Mesothelial cell of epicardium (in vitro differentiated cells): ENCODE results near the gene SEMA3F. TPM values are rescaled to one million over a fixed set of nuclear protein-coding genes. Genes with fewer than 3 reads are reported as not detected.

Experiments used
- DNase-seq, 2 experiments: peaks; one replicate each; pipeline ENCODE4 v3.0.0; 2021; ENCODE audit warnings: low spot score in 2 of 2; ENCODE audit not compliant: unreplicated experiment in 2 of 2
- H3K27ac Mint-ChIP-seq: 2 replicates; pipeline ENCODE4 v1.8.0; 2021; ENCODE audit warnings: mixed read lengths
- H3K27me3 Mint-ChIP-seq: 2 replicates; pipeline ENCODE4 v1.8.0; 2021; ENCODE audit warnings: low read depth, mixed read lengths
- H3K36me3 Mint-ChIP-seq: 2 replicates; pipeline ENCODE4 v1.8.0; 2021; ENCODE audit warnings: mixed read lengths
- H3K4me1 Mint-ChIP-seq: 2 replicates; pipeline ENCODE4 v1.8.0; 2021; ENCODE audit warnings: mixed read lengths
- H3K4me3 Mint-ChIP-seq: 2 replicates; pipeline ENCODE4 v1.8.0; 2021; ENCODE audit warnings: mild to moderate bottlenecking, moderate library complexity, mixed read lengths
- H3K9me3 Mint-ChIP-seq: 2 replicates; pipeline ENCODE4 v1.8.0; 2021; ENCODE audit warnings: mixed read lengths
- CTCF ChIP-seq: fragments of 200-600 bp; sonication (generic); IDR thresholded peaks from one replicate; pipeline ENCODE4 v1.5.0; 2021; ENCODE audit warnings: antibody characterized with exemption; ENCODE audit not compliant: unreplicated experiment
- total RNA-seq: library from RNA; stranded (reverse); gene quantifications from 3 replicates; pipeline ENCODE4 v1.2.1, GENCODE V29; 2021

The SEMA3F gene
- total RNA-seq, 1 donor from 2014 or later = 99.1 TPM

- H3K36me3 Mint-ChIP-seq = no peaks in the 10 kb centered on the region
- no peak overlapping the region for H3K27ac Mint-ChIP-seq
- no peak for TF ChIP-seq CTCF
- H3K27me3 Mint-ChIP-seq = no peaks in the 10 kb centered on the region
- DNase-seq = no peak
- peaks cover 44% of the 10 kb centered on the region for H3K4me1 Mint-ChIP-seq
- no peak overlapping the region for H3K4me3 Mint-ChIP-seq
- H3K9me3 Mint-ChIP-seq = no peaks in the 10 kb centered on the region
Observed at GRCh38 chr3:50134367-50134766, 20.8 kb upstream of the SEMA3F start.

GRCh38 chr3:50135964-50136363, 19.2 kb upstream of the SEMA3F start:
- H3K4me1 Mint-ChIP-seq = peaks cover 58% of the 10 kb centered on the region
- no peaks in the 10 kb centered on the region for H3K27me3 Mint-ChIP-seq
- H3K27ac Mint-ChIP-seq = peak overlapping the region; percentile 34
- H3K36me3 Mint-ChIP-seq = no peaks in the 10 kb centered on the region
- no peaks in the 10 kb centered on the region for H3K9me3 Mint-ChIP-seq
- no peak for DNase-seq
- no peak for TF ChIP-seq CTCF
- no peak overlapping the region for H3K4me3 Mint-ChIP-seq

- Mint-ChIP-seq H3K27ac (no peak overlapping the region), H3K27me3 (no peaks in the 10 kb centered on the region), H3K4me1 (peaks cover 60% of the 10 kb centered on the region), H3K4me3 (no peak overlapping the region), H3K9me3 (no peaks in the 10 kb centered on the region), H3K36me3 (no peaks in the 10 kb centered on the region)
- no peak for DNase-seq
- TF ChIP-seq CTCF = no peak
Observed at GRCh38 chr3:50136714-50137405, 18.3 kb upstream of the SEMA3F start.

- DNase-seq = no peak
- Mint-ChIP-seq H3K4me1 (peaks cover 60% of the 10 kb centered on the region), H3K9me3 (no peaks in the 10 kb centered on the region), H3K27ac (peak overlapping the region; percentile 66), H3K27me3 (no peaks in the 10 kb centered on the region), H3K36me3 (no peaks in the 10 kb centered on the region), H3K4me3 (no peak overlapping the region)
- no peak for TF ChIP-seq CTCF
Observed at GRCh38 chr3:50137531-50137930, 17.6 kb upstream of the SEMA3F start.

GRCh38 chr3:50138266-50139200, 16.6 kb upstream of the SEMA3F start:
- H3K4me3 Mint-ChIP-seq = peak overlapping the region; percentile 44
- DNase-seq = no peak
- peak overlapping the region; percentile 94 for H3K27ac Mint-ChIP-seq
- no peaks in the 10 kb centered on the region for H3K27me3 Mint-ChIP-seq
- peaks cover 54% of the 10 kb centered on the region for H3K4me1 Mint-ChIP-seq
- no peaks in the 10 kb centered on the region for H3K9me3 Mint-ChIP-seq
- TF ChIP-seq CTCF = no peak
- no peaks in the 10 kb centered on the region for H3K36me3 Mint-ChIP-seq
